IPS-18a (cell line): Measurements from ENCODE around the gene NKRF.
"Not testable (repeated sequence)": the region's sequence is repeated elsewhere in the genome, so short reads cannot be mapped to it uniquely, and the experiment has no call there.

Experiments used
- H3K27ac ChIP-seq: one replicate; pipeline ENCODE4 v1.5.1; 2013; ENCODE audit warnings: low read length
- H3K27me3 ChIP-seq: one replicate; pipeline ENCODE4 v1.6.1; 2013; ENCODE audit warnings: mild to moderate bottlenecking, low read length; ENCODE audit not compliant: control insufficient read depth, insufficient read depth
- H3K36me3 ChIP-seq: one replicate; pipeline ENCODE4 v1.6.1; 2013; ENCODE audit warnings: low read depth, low read length; ENCODE audit not compliant: control insufficient read depth
- H3K4me1 ChIP-seq: one replicate; pipeline ENCODE4 v1.6.1; 2013; ENCODE audit warnings: low read depth, low read length; ENCODE audit not compliant: control insufficient read depth
- H3K4me3 ChIP-seq: one replicate; pipeline ENCODE4 v1.5.1; 2013; ENCODE audit warnings: low read length
- H3K9ac ChIP-seq: one replicate; pipeline ENCODE4 v1.6.1; 2013; ENCODE audit warnings: mild to moderate bottlenecking, low read length, moderate library complexity
- H3K9me3 ChIP-seq: one replicate; pipeline ENCODE4 v1.6.1; 2013; ENCODE audit warnings: low read depth, low read length; ENCODE audit not compliant: control insufficient read depth

Gene NKRF

GRCh38 chrX:119606280-119607017 lies at the start of gene NKRF:
TSS of gene NKRF (minus strand) at chrX:119606424.
- H3K9me3 ChIP-seq = peaks cover 12% of the 10 kb centered on the region
- peaks cover 26% of the 10 kb centered on the region for H3K27me3 ChIP-seq
- H3K4me1 ChIP-seq = peaks cover 4% of the 10 kb centered on the region
- peak within 1 kb of the TSS; percentile 81 for H3K9ac ChIP-seq
- no peaks in the 10 kb centered on the region for H3K36me3 ChIP-seq
- H3K27ac ChIP-seq = no peak within 1 kb of the TSS
- H3K4me3 ChIP-seq = peak within 1 kb of the TSS; percentile 73

DNA sequence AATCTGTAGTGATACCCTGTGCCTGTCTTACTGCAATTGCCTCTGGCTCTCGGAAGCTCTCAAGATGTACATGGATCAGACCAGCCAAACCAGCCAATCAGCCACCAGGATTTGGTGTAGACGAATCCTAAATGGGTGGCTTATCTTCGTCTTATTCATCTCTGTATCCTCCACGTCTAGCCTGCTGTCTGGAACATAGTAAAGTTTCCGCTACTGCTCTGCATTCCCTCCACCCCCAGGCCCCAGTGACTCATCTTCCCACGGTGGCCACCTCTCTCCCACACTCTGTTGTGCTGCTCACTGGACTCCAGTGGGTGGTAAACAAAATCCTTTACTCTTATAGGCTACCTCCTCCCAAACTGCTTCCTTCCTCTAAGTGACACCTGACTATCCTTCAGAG lies 48.9 kb upstream of the NKRF start:
- no peaks in the 10 kb centered on the region for H3K27me3 ChIP-seq
- H3K4me1 ChIP-seq = no peaks in the 10 kb centered on the region
- no peak overlapping the region for H3K9ac ChIP-seq
- H3K4me3 ChIP-seq = no peak overlapping the region
- no peak overlapping the region for H3K27ac ChIP-seq
- peaks cover 6% of the 10 kb centered on the region for H3K9me3 ChIP-seq
- no peaks in the 10 kb centered on the region for H3K36me3 ChIP-seq

DNA sequence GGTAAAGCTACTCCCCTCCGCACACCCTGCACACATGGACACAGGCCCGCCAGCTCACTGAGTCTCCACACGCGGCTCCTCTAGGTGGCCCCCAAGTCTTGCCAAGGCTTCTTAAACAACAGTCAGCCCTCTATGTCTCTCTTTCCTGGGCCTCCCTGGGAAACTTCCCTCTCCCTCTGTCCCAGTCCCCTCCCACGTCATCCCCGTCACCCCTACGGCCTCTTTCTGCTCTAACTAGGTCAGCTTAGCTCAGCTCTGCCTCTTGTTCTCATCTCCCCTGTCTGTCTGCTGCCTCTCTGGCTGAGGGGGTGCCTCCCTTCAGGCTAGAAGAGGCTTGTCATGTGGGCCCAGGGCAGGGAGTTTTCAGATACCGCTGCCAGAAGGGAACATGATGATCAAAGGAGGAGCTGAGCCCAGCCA lies 47.9 kb upstream of the NKRF start:
- Histone ChIP-seq H3K27me3 (no peaks in the 10 kb centered on the region), H3K4me1 (no peaks in the 10 kb centered on the region), H3K4me3 (no peak overlapping the region), H3K27ac (no peak overlapping the region), H3K36me3 (no peaks in the 10 kb centered on the region), H3K9me3 (peaks cover 3% of the 10 kb centered on the region), H3K9ac (no peak overlapping the region)

GRCh38 chrX:119648421-119648775 lies 42.2 kb upstream of the NKRF start:
- Histone ChIP-seq H3K27me3 (no peaks in the 10 kb centered on the region), H3K4me1 (no peaks in the 10 kb centered on the region), H3K9ac (no peak overlapping the region), H3K36me3 (no peaks in the 10 kb centered on the region), H3K9me3 (peaks cover 7% of the 10 kb centered on the region), H3K27ac (no peak overlapping the region), H3K4me3 (no peak overlapping the region)

GRCh38 chrX:119647552-119648420 lies 41.6 kb upstream of the NKRF start:
- no peak overlapping the region for H3K9ac ChIP-seq
- no peaks in the 10 kb centered on the region for H3K27me3 ChIP-seq
- H3K4me1 ChIP-seq = no peaks in the 10 kb centered on the region
- no peak overlapping the region for H3K4me3 ChIP-seq
- H3K36me3 ChIP-seq = no peaks in the 10 kb centered on the region
- H3K27ac ChIP-seq = no peak overlapping the region
- peaks cover 7% of the 10 kb centered on the region for H3K9me3 ChIP-seq

- Histone ChIP-seq H3K9ac (no peak overlapping the region), H3K4me3 (no peak overlapping the region), H3K27me3 (no peaks in the 10 kb centered on the region), H3K9me3 (peaks cover 7% of the 10 kb centered on the region), H3K27ac (no peak overlapping the region), H3K36me3 (no peaks in the 10 kb centered on the region), H3K4me1 (no peaks in the 10 kb centered on the region)
These were observed 40.9 kb upstream of the NKRF start for GRCh38 chrX:119647089-119647488.

DNA sequence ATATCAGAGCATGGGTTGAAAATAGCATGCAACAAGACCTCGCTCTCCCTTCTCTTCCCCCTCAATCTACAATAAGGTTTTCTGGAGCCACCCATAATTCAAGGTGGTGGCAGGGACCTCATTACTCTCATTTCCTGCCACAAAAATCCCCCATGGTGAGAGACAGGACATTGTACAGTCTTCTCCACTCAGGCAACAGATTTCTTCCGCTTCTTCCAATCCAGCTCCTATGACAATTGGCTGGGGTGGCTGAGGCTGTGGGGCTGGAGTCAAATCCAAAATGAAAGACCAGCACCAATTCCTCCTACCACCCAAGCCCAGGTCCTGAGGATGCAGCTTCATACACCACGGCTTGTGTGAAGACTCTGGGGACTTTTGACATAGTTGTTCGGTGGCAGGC lies 40.3 kb upstream of the NKRF start:
- no peaks in the 10 kb centered on the region for H3K4me1 ChIP-seq
- no peak overlapping the region for H3K27ac ChIP-seq
- no peak overlapping the region for H3K4me3 ChIP-seq
- H3K27me3 ChIP-seq = no peaks in the 10 kb centered on the region
- H3K9me3 ChIP-seq = peaks cover 7% of the 10 kb centered on the region
- no peaks in the 10 kb centered on the region for H3K36me3 ChIP-seq
- H3K9ac ChIP-seq = no peak overlapping the region

DNA sequence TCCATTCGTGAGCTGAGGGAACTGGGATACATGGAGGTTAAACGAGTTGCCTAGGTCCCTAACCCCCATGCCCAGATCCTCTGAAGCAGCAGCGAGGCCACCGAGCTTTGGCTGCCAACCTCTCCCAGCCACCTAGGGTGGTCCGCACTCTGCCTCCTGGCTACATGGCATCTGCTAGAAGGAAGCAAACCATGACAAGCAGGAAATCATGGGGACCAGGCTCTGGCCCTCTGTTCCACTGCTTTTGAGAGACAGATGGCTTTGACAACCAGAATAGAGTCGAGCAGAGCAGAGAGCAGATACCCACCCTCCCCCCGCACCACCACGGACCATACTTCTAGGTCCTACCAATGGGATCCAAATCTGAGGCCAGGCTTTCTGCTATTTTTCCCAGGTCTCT lies 37.5 kb upstream of the NKRF start:
- Histone ChIP-seq H3K4me3 (no peak overlapping the region), H3K9ac (no peak overlapping the region), H3K27ac (no peak overlapping the region), H3K36me3 (no peaks in the 10 kb centered on the region), H3K9me3 (peaks cover 14% of the 10 kb centered on the region), H3K4me1 (no peaks in the 10 kb centered on the region), H3K27me3 (no peaks in the 10 kb centered on the region)

DNA sequence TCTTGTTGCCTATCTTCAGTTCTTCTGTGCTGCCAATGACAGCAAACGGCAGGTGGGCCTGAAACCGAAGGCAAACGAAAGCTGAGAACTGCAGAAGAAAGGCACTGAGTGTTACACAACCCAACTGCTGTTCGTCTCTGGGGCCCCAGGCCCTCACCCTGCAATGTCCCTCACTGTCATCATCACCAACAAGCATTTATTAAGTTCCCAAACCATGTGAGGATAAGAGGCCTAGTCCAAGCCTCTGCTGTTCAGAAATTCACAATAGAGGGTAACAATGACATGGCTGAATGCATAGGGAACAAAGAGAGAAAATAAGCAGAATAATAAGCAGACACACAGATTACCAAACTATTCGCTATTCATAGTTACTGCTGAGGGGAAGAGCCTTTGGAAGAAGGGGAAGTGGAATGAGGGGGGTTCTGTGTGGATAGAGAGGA lies 34.5 kb upstream of the NKRF start:
- Histone ChIP-seq H3K9me3 (peaks cover 13% of the 10 kb centered on the region), H3K4me3 (no peak overlapping the region), H3K9ac (no peak overlapping the region), H3K4me1 (no peaks in the 10 kb centered on the region), H3K27ac (no peak overlapping the region), H3K27me3 (no peaks in the 10 kb centered on the region), H3K36me3 (no peaks in the 10 kb centered on the region)

- no peak overlapping the region for H3K4me3 ChIP-seq
- H3K9ac ChIP-seq = no peak overlapping the region
- H3K9me3 ChIP-seq = peaks cover 13% of the 10 kb centered on the region
- H3K36me3 ChIP-seq = no peaks in the 10 kb centered on the region
- H3K27me3 ChIP-seq = no peaks in the 10 kb centered on the region
- H3K4me1 ChIP-seq = no peaks in the 10 kb centered on the region
- H3K27ac ChIP-seq = no peak overlapping the region
These were observed 32.7 kb upstream of the NKRF start for GRCh38 chrX:119638725-119639471.

GRCh38 chrX:119637421-119637820 lies 31.2 kb upstream of the NKRF start:
- H3K9ac ChIP-seq, H3K36me3 ChIP-seq, H3K27me3 ChIP-seq, H3K4me1 ChIP-seq, H3K4me3 ChIP-seq, H3K27ac ChIP-seq: not testable (repeated sequence)
- peaks cover 24% of the 10 kb centered on the region for H3K9me3 ChIP-seq
